SK-N-MC (cell line): ENCODE results near the gene MAGEB4.
A peak's percentile ranks its signal among the peaks of the same experiment; 100 is the strongest.

Source experiments
- DNase-seq: peaks from one replicate; pipeline ENCODE4 v3.0.0-alpha.2; 2011; ENCODE audit warnings: low read depth, low spot score
- H3K27ac ChIP-seq: fragments of 200-600 bp; sonication (generic); 2 replicates; pipeline ENCODE4 v1.5.1; 2016; ENCODE audit warnings: mixed run types
- H3K36me3 ChIP-seq: fragments of 200-600 bp; sonication (generic); 2 replicates; pipeline ENCODE4 v1.6.1; 2017; ENCODE audit warnings: antibody characterized with exemption, low read length, mixed read lengths; ENCODE audit not compliant: insufficient read depth
- H3K4me3 ChIP-seq: fragments of 200-600 bp; sonication (generic); 2 replicates; pipeline ENCODE4 v1.5.1; 2016
- H3K9ac ChIP-seq: fragments of 200-600 bp; sonication (generic); 2 replicates; pipeline ENCODE4 v1.8.0; 2017; ENCODE audit warnings: mixed run types, mixed read lengths; ENCODE audit not compliant: insufficient read length
- H3K9me3 ChIP-seq: fragments of 200-600 bp; sonication (generic); 2 replicates; pipeline ENCODE4 v1.6.1; 2017; ENCODE audit warnings: low read depth, mild to moderate bottlenecking, antibody characterized with exemption, low read length, moderate library complexity, mixed read lengths
- EZH2 ChIP-seq: fragments of 200-600 bp; sonication (generic); IDR thresholded peaks from one replicate; pipeline ENCODE4 v1.6.1; 2017; ENCODE audit warnings: antibody characterized with exemption
- FOXP2 ChIP-seq: optimal IDR thresholded peaks from 2 replicates; pipeline ENCODE3; 2011; ENCODE audit warnings: mild to moderate bottlenecking, moderate library complexity; ENCODE audit not compliant: insufficient read depth; ENCODE audit errors: extremely low read length, control extremely low read depth
- POLR2AphosphoS5 ChIP-seq: IDR thresholded peaks from 2 replicates; pipeline ENCODE4 v1.6.1; 2012; ENCODE audit warnings: mild to moderate bottlenecking, low read depth, low read length, borderline replicate concordance

Gene MAGEB4

GRCh38 chrX:30228526-30228925 is 13.3 kb upstream of the MAGEB4 start:
- H3K9me3 ChIP-seq: no peaks in the 10 kb centered on the region
- H3K4me3 ChIP-seq: no peak overlapping the region
- no peak overlapping the region for H3K27ac ChIP-seq
- TF ChIP-seq EZH2: no peak
- TF ChIP-seq FOXP2: no peak
- TF ChIP-seq POLR2AphosphoS5: no peak
- peak; percentile 71 for DNase-seq
- H3K36me3 ChIP-seq: no peaks in the 10 kb centered on the region
- H3K9ac ChIP-seq: no peak overlapping the region

- H3K9me3 ChIP-seq: no peaks in the 10 kb centered on the region
- no peak within 1 kb of the TSS for H3K4me3 ChIP-seq
- H3K27ac ChIP-seq: no peak within 1 kb of the TSS
- no peak within 1 kb of the TSS for H3K9ac ChIP-seq
- H3K36me3 ChIP-seq: no peaks in the 10 kb centered on the region
- no peak for DNase-seq
- TF ChIP-seq EZH2 (no peak), POLR2AphosphoS5 (no peak), FOXP2 (no peak)
Measured at GRCh38 chrX:30230395-30230794, 11.4 kb upstream of the MAGEB4 start, which contains the start of gene MAGEB3. Gene MAGEB3, plus strand, starts transcription at chrX:30230657. Its CDS starts 5,268 bp downstream, at chrX:30235925.

- Histone ChIP-seq H3K9me3 (no peaks in the 10 kb centered on the region), H3K36me3 (no peaks in the 10 kb centered on the region), H3K9ac (no peak within 1 kb of the TSS), H3K27ac (no peak within 1 kb of the TSS), H3K4me3 (no peak within 1 kb of the TSS)
- no peak for DNase-seq
- no peak for TF ChIP-seq EZH2
- TF ChIP-seq FOXP2: no peak
- TF ChIP-seq POLR2AphosphoS5: no peak
Measured at GRCh38 chrX:30246769-30247489, 5.1 kb downstream of the MAGEB4 start, which contains the start of gene MAGEB1. Gene MAGEB1, plus strand, starts transcription at chrX:30247146. Its CDS starts 3,348 bp downstream, at chrX:30250494.

GRCh38 chrX:30248854-30249253 is 7.1 kb downstream of the MAGEB4 start:
- no peak for DNase-seq
- Histone ChIP-seq H3K9me3 (no peaks in the 10 kb centered on the region), H3K9ac (no peak overlapping the region), H3K4me3 (no peak overlapping the region), H3K36me3 (no peaks in the 10 kb centered on the region), H3K27ac (no peak overlapping the region)
- TF ChIP-seq POLR2AphosphoS5: no peak
- TF ChIP-seq EZH2: no peak
- no peak for TF ChIP-seq FOXP2

- DNase-seq: no peak
- no peaks in the 10 kb centered on the region for H3K9me3 ChIP-seq
- no peak overlapping the region for H3K27ac ChIP-seq
- H3K4me3 ChIP-seq: no peak overlapping the region
- no peaks in the 10 kb centered on the region for H3K36me3 ChIP-seq
- H3K9ac ChIP-seq: no peak overlapping the region
- TF ChIP-seq EZH2 (no peak), FOXP2 (no peak), POLR2AphosphoS5 (no peak)
Measured at GRCh38 chrX:30253257-30253656, 11.5 kb downstream of the MAGEB4 start.

GRCh38 chrX:30259927-30260326 is 18.1 kb downstream of the MAGEB4 start:
- TF ChIP-seq FOXP2 (no peak), EZH2 (no peak), POLR2AphosphoS5 (no peak)
- no peaks in the 10 kb centered on the region for H3K36me3 ChIP-seq
- DNase-seq: no peak
- H3K27ac ChIP-seq: no peak overlapping the region
- H3K9me3 ChIP-seq: no peaks in the 10 kb centered on the region
- no peak overlapping the region for H3K4me3 ChIP-seq
- no peak overlapping the region for H3K9ac ChIP-seq

GRCh38 chrX:30261012-30261411 is 19.2 kb downstream of the MAGEB4 start:
- Histone ChIP-seq H3K36me3 (no peaks in the 10 kb centered on the region), H3K9ac (no peak overlapping the region), H3K4me3 (no peak overlapping the region), H3K27ac (no peak overlapping the region), H3K9me3 (no peaks in the 10 kb centered on the region)
- TF ChIP-seq POLR2AphosphoS5: no peak
- TF ChIP-seq EZH2: no peak
- no peak for TF ChIP-seq FOXP2
- DNase-seq: no peak

GRCh38 chrX:30262763-30263162 is 21.0 kb downstream of the MAGEB4 start:
- no peak for DNase-seq
- TF ChIP-seq POLR2AphosphoS5 (no peak), EZH2 (no peak), FOXP2 (no peak)
- H3K36me3 ChIP-seq: no peaks in the 10 kb centered on the region
- no peaks in the 10 kb centered on the region for H3K9me3 ChIP-seq
- H3K4me3 ChIP-seq: no peak overlapping the region
- H3K9ac ChIP-seq: no peak overlapping the region
- H3K27ac ChIP-seq: no peak overlapping the region

GRCh38 chrX:30270639-30271038 is 28.8 kb downstream of the MAGEB4 start:
- Histone ChIP-seq H3K36me3 (no peaks in the 10 kb centered on the region), H3K9ac (no peak overlapping the region), H3K4me3 (no peak overlapping the region), H3K9me3 (no peaks in the 10 kb centered on the region), H3K27ac (no peak overlapping the region)
- DNase-seq: no peak
- no peak for TF ChIP-seq EZH2
- no peak for TF ChIP-seq FOXP2
- no peak for TF ChIP-seq POLR2AphosphoS5
